ENCODE results near the gene NXPH4. TPM values are rescaled to one million over a fixed set of nuclear protein-coding genes. Genes with fewer than 3 reads are reported as not detected.

NXPH4 gene
- total RNA-seq, 1 experiment from 2014 or later: 4.8 TPM

GRCh38 chr12:57242691-57243454 lies 26.3 kb downstream of the NXPH4 start:
- intact Hi-C loops (cut with micrococcal nuclease; ENCODE audit: unreplicated experiment): loop anchor here (1.0 to 5.0 kb wide), 2 partner anchors 30 to 116 kb away; partner anchors contain the start of gene LRP1
- Histone ChIP-seq H3K27ac (ENCODE audit: low read depth, low read length, poor library complexity, severe bottlenecking) (peak overlapping the region; percentile 49), H3K4me3 (ENCODE audit: low read depth, low read length, poor library complexity, severe bottlenecking) (peak overlapping the region; percentile 50), H3K36me3 (ENCODE audit: insufficient read depth, low read length, poor library complexity, severe bottlenecking) (no peaks in the 10 kb centered on the region), H3K9me3 (ENCODE audit: low read depth, low read length, poor library complexity, severe bottlenecking) (no peaks in the 10 kb centered on the region), H3K27me3 (replicated peaks; ENCODE audit: insufficient read depth, low read depth, low read length, poor library complexity) (peaks cover 12% of the 10 kb centered on the region), H3K4me1 (ENCODE audit: insufficient read depth, low read length, poor library complexity, severe bottlenecking) (peaks cover 39% of the 10 kb centered on the region)
- POLR2A ChIA-PET (ENCODE audit: low non-redundant PET): interaction anchor here (0.6 kb wide), 3 partner anchors 9 to 210 kb away, joined by 4 to 17 read pairs (median 7); partner anchors contain the start of gene SHMT2
- no TSS peak for BruUV-seq (replicated peaks)
- peak; percentile 89 for DNase-seq (ENCODE audit: low spot score)
- CTCF ChIA-PET: interaction anchor here (0.5 to 2.3 kb wide), 22 partner anchors 14 to 757 kb away, joined by 3 to 50 read pairs (median 6); partner anchors contain the start of genes LRP1, NEMP1 and SHMT2
- TF ChIP-seq CTCF (conservative IDR thresholded peaks at IDR 0.05; ENCODE audit: low read depth, low read length): peak; percentile 93
- TF ChIP-seq EZH2 (IDR thresholded peaks at IDR 0.05; ENCODE audit: borderline replicate concordance, low read depth, low read length, poor library complexity, severe bottlenecking): no peak

GRCh38 chr12:57243521-57244311 lies 27.1 kb downstream of the NXPH4 start:
- ChIA-PET CTCF (interaction anchor here (0.5 to 2.3 kb wide), 17 partner anchors 14 to 758 kb away, joined by 3 to 50 read pairs (median 7); partner anchors contain the start of genes LRP1, NEMP1 and SHMT2), POLR2A (ENCODE audit: low non-redundant PET) (interaction anchor here (0.5 to 0.6 kb wide), 3 partner anchors 8 to 258 kb away, joined by 3 to 17 read pairs (median 7); no protein-coding TSS in a partner anchor)
- H3K36me3 ChIP-seq (ENCODE audit: insufficient read depth, low read length, poor library complexity, severe bottlenecking): no peaks in the 10 kb centered on the region
- no peaks in the 10 kb centered on the region for H3K9me3 ChIP-seq (ENCODE audit: low read depth, low read length, poor library complexity, severe bottlenecking)
- DNase-seq (ENCODE audit: low spot score): peak; percentile 93
- intact Hi-C loops (cut with micrococcal nuclease; ENCODE audit: unreplicated experiment): loop anchor here (1.0 to 5.0 kb wide), 2 partner anchors 30 to 116 kb away; partner anchors contain the start of gene LRP1
- peak overlapping the region; percentile 49 for H3K27ac ChIP-seq (ENCODE audit: low read depth, low read length, poor library complexity, severe bottlenecking)
- TF ChIP-seq EZH2 (IDR thresholded peaks at IDR 0.05; ENCODE audit: borderline replicate concordance, low read depth, low read length, poor library complexity, severe bottlenecking) (no peak), CTCF (conservative IDR thresholded peaks at IDR 0.05; ENCODE audit: low read depth, low read length) (peak; percentile 90)
- H3K27me3 ChIP-seq (replicated peaks; ENCODE audit: insufficient read depth, low read depth, low read length, poor library complexity): peaks cover 12% of the 10 kb centered on the region
- H3K4me3 ChIP-seq (ENCODE audit: low read depth, low read length, poor library complexity, severe bottlenecking): peak overlapping the region; percentile 50
- H3K4me1 ChIP-seq (ENCODE audit: insufficient read depth, low read length, poor library complexity, severe bottlenecking): peaks cover 31% of the 10 kb centered on the region
- BruUV-seq (replicated peaks): no TSS peak

GRCh38 chr12:57244312-57244696 lies 27.7 kb downstream of the NXPH4 start:
- no peak for TF ChIP-seq CTCF (conservative IDR thresholded peaks at IDR 0.05; ENCODE audit: low read depth, low read length)
- no peak for TF ChIP-seq EZH2 (IDR thresholded peaks at IDR 0.05; ENCODE audit: borderline replicate concordance, low read depth, low read length, poor library complexity, severe bottlenecking)
- POLR2A ChIA-PET (ENCODE audit: low non-redundant PET): interaction anchor here (0.5 kb wide), 1 partner anchor 258 kb away, joined by 3 read pairs; no protein-coding TSS in a partner anchor
- CTCF ChIA-PET: interaction anchor here (2.3 kb wide), 1 partner anchor 30 kb away, joined by 50 read pairs; no protein-coding TSS in a partner anchor
- H3K27ac ChIP-seq (ENCODE audit: low read depth, low read length, poor library complexity, severe bottlenecking): no peak overlapping the region
- no peaks in the 10 kb centered on the region for H3K36me3 ChIP-seq (ENCODE audit: insufficient read depth, low read length, poor library complexity, severe bottlenecking)
- DNase-seq (ENCODE audit: low spot score): no peak
- intact Hi-C loops (cut with micrococcal nuclease; ENCODE audit: unreplicated experiment): loop anchor here (5.0 kb wide), 1 partner anchor 117 kb away; the partner anchor contains the start of gene LRP1
- H3K4me3 ChIP-seq (ENCODE audit: low read depth, low read length, poor library complexity, severe bottlenecking): no peak overlapping the region
- H3K9me3 ChIP-seq (ENCODE audit: low read depth, low read length, poor library complexity, severe bottlenecking): no peaks in the 10 kb centered on the region
- peaks cover 12% of the 10 kb centered on the region for H3K27me3 ChIP-seq (replicated peaks; ENCODE audit: insufficient read depth, low read depth, low read length, poor library complexity)
- H3K4me1 ChIP-seq (ENCODE audit: insufficient read depth, low read length, poor library complexity, severe bottlenecking): peaks cover 26% of the 10 kb centered on the region
- no TSS peak for BruUV-seq (replicated peaks)

Data from A673 (cell line).